HG03097 (cell line): Measurements from ENCODE around the gene ANKMY1.
"Not testable (repeated sequence)": the region's sequence is repeated elsewhere in the genome, so short reads cannot be mapped to it uniquely, and the experiment has no call there.

Source experiments
- ATAC-seq: cut with Tn5 transposase; IDR thresholded peaks from one replicate; pipeline ENCODE4 v1.9.1; 2021; ENCODE audit not compliant: unreplicated experiment, low FRiP score

Gene ANKMY1

DNA sequence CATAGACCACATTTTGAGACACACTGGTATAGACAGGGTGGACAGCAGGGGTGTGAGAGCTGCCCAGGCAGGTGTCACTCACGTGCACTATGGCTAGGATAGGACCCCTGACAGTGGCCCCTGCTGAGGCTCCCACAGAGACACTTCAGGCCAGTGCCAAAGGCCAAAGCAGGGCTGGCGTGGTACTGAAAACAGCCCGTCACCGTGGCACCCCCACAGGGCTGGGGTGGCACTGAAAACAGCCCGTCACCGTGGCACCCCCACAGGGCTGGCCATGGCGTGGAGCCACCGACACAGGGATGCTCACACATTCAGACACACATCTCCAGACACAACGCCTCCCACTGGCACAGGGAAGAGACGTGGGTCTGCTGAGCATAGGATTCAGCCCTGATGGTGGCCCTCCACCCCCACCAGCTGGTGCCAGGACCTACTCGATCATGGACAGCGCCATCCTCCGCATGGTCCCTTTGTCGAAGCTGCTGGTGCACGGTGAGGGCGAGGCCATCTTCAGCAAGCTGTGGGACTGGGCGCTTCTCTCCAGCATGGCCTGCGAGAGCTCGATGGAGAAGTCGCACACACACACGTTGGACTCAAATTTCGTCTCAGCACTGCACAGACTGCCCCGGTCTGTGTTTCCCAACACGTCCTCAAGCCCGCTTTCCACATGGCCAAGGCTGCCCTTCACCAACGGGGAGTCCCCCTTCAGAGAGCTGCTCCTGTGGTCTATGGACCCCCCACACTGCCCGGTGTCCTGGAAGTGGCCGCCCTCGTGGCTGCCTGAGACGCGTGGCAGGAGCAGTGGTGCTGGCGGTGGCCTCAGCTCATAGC is 34.1 kb downstream of the ANKMY1 start:
- ATAC-seq = no peak

DNA sequence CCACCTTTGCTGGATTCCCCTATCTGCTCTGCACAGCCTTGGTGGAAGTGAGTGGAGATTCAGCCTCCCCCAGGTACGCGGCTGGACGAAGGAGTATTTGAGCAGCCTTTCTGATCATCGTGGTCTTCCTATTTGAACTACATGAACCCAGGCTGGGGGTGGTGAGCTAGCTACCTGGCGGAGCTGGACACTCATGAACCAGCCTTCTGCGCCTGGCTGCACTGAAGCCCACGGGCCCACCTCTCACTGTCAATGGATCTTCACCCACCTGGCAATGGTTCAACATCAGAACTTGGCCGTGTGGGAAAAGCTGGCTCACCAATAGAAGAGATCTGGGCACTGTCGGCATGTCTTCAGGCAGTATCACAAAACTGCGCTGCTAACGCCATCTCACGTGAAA is 35.4 kb downstream of the ANKMY1 start:
- ATAC-seq = no peak

DNA sequence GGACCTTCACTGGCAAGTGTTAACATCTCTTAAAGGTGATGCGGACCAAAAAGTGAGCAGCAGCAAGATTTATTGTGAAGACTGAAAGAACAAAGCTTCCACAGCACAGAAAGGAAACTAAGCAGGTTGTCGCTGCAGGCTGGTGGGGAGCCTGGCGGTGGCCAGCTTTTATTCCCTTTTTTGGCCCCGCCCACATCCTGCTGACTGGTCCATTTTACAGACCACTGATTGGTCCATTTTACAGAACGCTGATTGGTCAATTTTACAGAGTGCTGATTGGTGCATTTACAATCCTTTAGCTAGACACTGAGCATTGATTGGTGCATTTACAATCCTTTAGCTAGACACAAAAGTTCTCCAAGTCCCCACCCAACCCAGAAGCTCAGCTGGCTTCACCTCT is 35.9 kb downstream of the ANKMY1 start:
- ATAC-seq = not testable (repeated sequence)

GRCh38 chr2:240520974-240521350 is 36.8 kb downstream of the ANKMY1 start:
- ATAC-seq = no peak

DNA sequence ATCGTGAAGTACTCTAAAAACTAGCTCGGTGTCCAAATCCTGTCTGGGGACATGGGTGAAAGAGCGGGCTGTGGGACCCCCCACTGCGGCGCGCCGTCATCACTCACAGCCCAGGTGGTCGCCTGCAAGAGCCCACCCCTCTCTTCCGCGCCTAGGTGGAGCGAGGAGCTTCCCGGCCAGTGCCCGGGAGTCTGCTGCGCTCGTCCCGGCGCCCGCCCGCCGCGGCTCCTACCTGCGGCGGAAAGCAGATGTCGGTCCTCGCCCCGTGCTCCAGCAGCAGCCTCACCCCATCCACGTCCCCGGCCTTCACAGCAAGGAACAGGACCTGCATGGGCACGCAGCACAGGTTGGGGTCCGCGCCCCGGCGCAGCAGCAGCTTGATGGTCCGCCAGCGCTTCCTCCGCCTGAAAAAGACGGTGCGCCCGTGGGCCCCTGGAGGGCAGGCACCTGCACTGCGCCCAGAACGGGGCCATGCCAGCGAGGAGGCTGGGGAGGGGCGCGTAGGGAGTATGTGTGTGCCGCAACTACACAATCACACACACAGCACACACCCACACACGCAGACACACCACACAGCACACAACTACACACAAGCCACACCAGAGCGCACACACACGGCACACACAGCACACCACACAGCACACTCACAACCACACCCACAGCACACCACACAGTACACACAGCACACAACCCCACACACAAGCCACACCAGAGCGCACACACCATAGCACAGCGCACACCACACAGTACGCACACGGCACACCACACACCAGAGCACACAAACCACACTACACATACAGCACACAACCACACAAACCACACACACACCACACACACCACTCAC is 37.4 kb downstream of the ANKMY1 start:
- ATAC-seq = no peak

DNA sequence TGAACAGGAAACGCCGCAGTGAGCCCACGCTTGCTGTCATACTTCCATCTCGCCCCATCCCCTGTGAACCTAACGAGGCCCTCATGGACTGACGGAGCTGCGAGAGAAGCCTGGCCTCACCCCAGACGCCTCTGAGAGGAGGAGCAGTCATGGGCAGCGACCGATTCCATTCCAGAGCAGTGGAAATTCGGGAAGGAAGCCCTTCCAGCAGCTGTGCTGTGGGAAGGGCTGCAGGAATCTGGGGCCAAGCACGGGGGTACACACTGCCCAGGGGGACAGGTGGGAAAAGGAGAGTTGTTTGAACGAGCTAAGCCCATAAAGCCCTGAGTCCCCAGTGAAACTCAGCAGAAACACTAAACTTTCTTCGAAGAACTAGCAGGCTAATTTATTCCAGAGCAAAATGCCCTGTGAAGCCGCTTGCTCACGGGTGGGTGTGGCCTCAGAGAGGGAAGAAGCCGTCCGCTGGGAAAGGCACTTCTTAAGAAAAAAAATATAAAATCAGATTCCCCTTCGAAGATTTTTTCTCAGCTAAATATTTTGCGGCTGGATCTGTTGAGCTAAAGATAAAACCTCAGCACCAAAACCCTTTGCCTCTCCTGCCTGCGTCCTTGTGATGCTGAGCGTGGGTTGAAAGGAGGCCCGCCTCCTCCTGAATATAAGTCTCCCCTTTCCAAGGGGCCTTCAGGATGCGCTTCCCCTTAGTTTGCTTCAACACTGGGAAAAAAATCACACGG is 38.2 kb downstream of the ANKMY1 start:
- ATAC-seq = no peak

- ATAC-seq = no peak
These were observed 38.8 kb downstream of the ANKMY1 start for GRCh38 chr2:240518981-240519380.

DNA sequence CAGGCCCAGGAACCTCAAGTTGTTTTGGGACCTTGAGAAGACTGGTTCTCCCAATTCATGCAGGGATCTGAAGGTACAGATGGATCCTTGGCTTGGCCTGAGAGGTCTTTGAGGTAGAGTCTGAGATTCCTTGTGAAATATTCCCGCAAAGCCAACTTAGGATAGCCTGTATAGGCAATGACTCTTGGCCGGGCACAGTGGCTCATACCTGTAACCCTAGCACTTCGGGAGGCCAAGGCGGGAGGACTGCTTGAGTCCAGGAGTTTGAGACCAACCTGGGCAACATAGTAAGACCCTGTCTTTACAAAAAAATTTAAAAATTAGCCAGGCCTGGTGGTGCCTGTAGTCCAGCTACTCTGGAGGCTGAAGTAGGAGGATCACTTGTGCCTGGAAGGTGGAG is 40.4 kb downstream of the ANKMY1 start:
- ATAC-seq = no peak

DNA sequence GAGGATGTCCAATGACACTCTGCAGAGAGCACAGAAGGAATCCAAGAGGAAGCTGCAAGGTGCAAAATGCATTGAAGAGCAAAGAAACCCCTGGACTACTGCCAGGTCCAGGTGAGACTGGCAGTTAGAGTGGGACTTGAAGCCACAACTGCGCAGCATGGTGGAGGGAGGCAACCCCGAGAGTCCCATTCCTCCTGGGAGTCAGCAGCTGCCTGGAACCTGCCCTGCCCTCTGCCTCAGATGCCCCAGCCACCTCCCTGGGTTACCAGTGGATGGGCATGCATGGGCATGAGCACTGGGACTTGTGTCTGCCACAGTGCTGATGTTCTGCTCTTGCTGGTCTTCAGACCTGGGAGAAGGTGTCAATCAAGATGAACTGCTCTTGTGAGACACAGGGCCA is 43.2 kb downstream of the ANKMY1 start:
- no peak for ATAC-seq

DNA sequence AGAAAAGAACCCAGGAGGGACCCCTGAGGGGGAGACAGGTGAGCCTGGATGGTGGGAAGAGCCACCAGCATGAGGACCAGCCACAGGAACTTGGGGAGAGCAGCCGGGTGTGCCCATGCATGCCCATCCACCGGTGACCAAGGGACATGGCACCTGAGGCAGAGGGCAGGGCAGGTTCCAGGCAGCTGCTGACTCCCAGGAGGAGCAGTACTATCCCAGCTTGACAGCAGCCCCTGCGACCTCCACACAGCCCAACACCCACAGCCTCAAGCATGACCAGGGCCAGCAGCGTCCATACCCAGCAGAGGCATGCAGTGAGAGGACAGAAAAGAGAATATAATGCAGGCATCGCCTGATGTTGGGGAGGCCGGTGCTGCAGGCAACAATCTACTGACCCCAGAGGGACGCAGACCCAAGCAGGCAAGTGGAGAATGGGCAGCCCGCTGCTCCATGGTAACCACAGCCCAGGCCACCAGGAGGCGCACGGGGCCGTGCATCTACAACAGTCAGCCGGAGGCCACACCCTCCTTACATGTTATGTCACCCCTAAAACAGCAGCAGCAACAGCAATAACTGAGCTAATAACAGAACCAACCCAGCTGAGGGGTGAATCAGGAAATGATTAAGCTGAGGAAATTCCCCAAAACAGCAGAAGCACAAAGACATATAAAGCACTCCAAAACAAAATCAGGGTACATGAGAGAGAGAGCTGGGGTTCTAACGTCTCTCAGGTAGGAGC is 44.1 kb downstream of the ANKMY1 start:
- peak; percentile 81 for ATAC-seq

DNA sequence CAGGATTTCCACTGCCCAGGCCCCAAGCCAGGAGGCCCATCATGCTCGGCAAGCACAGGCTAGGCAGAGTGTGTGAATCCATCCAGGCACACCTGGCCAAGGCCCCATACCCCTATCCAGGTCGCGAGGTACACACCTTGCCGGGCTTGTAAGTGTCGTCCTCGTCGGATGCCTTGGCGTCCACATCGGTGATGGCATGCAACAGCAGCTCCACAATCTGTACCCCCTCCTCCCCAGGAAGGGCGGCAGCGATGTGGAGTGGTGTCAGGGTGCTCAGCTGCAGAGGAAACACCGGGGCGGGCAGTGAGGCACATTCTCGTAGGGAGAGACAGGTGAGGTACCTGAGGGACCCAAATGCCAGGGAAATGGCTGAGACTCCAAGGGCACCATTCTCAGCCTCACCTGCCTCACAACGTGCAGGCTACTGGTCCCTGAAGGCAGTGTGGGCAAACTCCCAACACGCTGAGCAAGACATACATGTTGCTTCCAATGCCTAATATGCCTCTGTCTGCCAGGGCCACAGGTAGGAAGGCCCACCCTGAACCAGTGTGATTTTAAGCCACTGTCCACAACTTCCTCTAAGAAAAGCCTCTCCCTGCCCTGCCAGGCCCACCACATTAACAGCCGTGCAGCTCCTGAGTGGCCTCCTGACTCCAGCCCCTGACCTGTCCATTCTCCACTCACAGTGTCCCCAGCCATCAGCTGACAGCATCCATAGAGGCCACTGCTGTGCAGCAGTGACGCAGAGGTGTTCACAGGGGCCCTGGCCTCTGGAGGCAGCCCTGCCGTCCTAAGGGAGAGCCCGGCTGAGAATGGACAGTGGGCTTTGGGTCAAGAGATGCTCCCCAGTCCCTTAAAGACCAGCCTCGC is 44.9 kb downstream of the ANKMY1 start:
- ATAC-seq = no peak

DNA sequence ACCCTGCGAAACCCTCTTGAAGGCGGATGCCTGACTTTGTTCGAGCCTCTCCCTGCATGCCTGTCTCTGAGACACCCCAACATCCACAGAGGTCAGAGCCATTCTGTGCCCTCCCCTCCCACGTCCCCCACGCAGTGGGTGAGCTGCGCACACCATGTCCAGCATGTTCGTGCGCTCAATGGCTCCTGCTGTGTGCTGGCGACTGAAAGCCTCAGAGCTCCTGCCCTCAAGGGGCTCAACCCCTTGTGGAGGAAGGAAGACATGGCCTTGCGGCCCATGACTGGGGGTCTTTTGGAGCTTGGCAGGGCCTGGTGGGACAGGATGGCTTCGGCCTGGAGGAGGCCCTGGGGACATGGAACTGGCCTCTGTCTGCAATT is 45.7 kb downstream of the ANKMY1 start:
- no peak for ATAC-seq

DNA sequence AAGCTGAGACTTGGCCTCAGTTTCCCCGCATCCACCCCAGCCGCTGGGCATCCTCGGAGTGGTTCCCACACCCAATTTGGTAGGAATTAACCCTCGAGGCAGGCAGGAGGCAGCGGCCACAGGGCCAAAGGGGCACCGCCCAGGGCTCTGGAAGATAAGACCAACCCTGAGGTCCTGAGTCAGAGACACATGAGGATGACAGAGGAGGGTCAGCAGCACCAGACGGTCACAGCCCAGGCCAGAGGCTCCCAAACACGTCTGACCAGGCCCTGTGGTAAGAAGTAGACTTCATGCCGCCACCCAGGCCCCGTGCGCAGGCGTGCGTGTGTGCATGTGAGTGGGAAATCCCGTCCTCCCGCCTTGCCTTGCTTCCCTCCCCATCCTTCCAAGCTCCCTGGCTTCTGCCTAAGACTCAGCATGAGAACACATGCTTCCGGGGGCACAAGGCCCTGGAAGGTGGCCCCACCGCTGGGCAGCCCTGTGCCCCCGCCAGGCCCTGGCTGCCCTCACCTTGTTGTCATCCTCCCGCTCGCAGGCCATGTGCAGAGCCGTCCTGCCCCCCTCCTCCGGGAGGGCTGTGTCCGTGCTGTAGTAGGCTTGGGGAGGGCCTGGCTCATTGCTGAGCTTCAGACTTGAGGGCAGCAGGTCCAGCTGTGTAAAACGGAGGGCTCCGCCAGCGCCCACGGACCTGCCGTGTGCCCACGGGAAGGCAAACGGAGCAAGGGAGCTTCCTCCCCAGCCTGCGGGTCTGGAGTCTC is 46.3 kb downstream of the ANKMY1 start:
- ATAC-seq = no peak

DNA sequence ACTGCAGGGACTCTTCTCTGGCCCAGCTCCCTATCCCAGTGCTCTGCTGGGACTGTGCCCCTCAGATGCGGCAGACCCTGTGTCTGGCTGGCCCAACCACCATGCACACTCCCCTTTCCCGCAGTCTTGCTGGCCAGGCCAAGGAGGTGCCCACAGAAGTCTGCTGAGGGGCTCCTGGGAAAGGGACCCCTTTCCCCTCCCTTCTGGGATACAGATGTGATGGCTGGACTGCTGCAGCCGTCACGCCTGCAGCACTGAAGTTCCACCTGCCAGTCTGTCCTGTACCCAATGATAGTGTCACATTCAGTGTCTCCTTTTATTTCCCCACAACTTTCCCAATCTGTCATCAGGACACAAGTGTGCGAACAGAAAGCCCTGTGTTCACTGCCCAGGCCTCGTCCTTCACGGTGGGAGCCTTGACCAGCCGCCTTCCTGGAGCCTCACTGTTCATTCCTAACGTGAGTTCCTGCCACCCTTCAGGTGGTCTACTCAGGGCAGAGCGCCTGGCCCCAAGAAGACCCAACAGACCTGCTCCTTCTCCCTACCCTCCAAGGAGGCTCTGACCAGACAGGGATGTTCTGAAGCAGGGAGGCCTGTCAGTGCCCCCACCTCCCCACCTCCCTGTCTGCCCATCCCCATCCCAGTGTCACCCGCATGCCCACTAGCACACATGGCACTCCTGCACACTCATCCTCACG is 47.1 kb downstream of the ANKMY1 start:
- ATAC-seq = no peak

DNA sequence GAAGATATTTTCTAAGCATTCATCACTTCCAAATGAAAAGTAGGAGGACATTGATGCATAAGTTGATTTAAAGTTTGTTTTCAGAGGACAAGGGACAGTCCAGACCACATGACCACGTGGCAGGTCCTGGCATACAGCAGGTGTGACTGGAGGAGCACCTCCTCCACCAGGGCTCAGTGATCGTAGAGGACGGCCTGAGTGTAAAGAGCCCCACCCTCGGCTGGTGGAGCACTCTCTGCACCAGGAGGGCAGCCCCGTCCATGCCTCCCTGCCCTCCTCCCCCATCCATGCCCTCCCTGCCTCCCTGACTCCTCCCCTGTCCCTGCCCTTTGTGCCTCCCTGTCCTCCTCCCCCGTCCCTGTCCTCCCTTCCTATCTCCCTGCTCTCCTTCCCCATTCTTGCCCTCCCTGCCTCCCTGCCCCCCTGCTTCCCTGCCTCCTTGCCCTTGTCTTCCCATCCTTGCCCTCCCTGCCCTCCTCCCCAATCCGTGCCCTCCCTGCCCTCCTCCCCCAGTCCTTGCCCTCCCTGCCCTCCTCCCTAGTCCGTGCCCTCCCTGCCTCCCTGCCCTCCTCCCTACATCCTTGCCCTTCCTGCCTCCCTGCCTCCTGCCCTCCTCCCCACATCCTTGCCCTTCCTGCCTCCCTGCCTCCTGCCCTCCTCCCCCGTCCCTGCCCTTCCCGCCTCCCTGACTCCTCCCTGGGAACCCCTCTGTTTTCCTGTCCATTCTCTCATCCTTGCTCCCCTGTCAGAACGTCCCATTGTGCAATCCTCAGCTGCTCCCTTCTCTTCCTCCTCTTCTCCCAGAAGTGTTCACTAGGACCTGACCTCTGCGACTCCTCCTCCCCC is 47.9 kb downstream of the ANKMY1 start:
- ATAC-seq = no peak

DNA sequence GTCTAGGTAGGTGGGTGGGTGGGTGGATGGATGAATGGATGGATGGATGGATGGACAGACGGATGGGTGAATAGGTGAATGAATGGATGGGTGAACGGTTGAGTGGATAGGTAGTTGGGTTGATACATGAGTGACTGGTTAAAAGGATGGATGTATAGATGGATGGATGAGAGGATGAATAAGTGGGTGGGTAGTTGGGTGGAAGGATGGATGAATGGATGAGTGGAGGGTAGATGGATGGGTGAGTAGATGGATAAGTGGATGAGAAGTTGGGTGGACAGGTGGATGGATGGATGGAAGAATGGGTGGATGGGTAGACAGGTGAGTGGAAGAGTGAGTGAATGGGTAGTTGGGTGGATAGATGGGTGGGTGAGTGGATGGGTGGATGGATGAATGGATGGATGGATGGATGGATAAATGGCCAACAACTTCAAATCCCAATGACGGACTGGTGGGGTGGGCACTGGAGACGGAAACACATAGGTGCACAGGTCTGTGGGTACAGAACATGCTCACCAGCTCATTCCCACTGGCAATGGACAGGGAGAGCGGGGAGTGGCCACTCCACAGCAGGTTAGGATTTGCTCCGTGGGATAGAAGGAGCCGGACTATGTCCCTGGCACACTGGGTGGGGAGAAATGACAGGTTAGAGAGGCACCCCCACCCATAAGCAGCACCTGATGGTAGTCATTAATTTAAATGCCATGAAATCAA is 48.8 kb downstream of the ANKMY1 start:
- no peak for ATAC-seq

DNA sequence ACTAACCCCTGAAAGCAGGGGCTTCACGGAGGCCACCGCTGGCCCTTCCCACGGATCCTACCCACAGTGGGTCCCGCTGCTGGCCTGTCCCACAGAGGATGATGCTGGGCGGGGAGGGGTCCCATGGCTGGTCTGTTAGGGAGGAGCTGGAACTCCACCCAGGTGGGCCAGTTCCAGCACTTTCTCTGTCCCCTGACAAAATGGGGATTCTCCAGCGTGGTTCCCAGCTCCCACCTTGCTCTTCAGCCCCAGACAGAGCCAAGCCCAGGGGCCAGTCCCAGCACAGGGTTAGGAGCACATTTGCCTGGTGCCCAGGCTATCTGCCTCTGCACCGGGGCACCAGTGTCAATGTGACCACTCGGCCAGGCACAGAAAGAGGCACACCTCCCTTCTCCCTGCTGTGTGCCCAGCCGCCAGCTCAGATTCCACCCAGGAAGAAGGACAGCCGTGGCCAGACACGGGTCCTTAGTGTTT is 50.0 kb downstream of the ANKMY1 start:
- no peak for ATAC-seq
